Bronchial epithelial cell (primary cell): ENCODE measurements around the gene DENND2A. TPM values are rescaled to one million over a fixed set of nuclear protein-coding genes. Genes with fewer than 3 reads are reported as not detected.

ENCODE experiments used
- DNase-seq: peaks from one replicate; pipeline ENCODE4 v3.0.0-alpha.2; 2010; ENCODE audit warnings: low read depth
- FAIRE-seq: peaks from 2 replicates; lab custom pipeline; 2011; peaks lifted over from hg19 to GRCh38; lab: Jason Lieb, UNC
- H3K27me3 ChIP-seq: 2 replicates; pipeline ENCODE4 v1.5.1; 2011; ENCODE audit warnings: low read length; ENCODE audit not compliant: control insufficient read depth, insufficient read depth
- H3K36me3 ChIP-seq: 2 replicates; pipeline ENCODE4 v1.5.1; 2011; ENCODE audit warnings: low read length; ENCODE audit not compliant: control insufficient read depth, insufficient read depth
- H3K4me3 ChIP-seq: 2 replicates; pipeline ENCODE4 v1.5.1; 2011; ENCODE audit warnings: mild to moderate bottlenecking, low read depth, low read length, control low read depth
- total RNA-seq: library from RNA; depleted of rRNA; stranded (reverse); fragments of >200 nt; gene quantifications from 2 replicates; pipeline ENCODE4 v1.2.1, GENCODE V29; 2014
- TF ChIP-seq, protein P1 (sequence below): IDR thresholded peaks from 2 replicates; pipeline ENCODE4 v1.5.1; 2011; ENCODE audit warnings: mild to moderate bottlenecking, moderate library complexity, low read length, control low read depth, inconsistent platforms; ENCODE audit not compliant: insufficient read depth, severe bottlenecking

The DENND2A gene
- total RNA-seq, 1 donor from 2014 or later: 0.26 TPM

DNA sequence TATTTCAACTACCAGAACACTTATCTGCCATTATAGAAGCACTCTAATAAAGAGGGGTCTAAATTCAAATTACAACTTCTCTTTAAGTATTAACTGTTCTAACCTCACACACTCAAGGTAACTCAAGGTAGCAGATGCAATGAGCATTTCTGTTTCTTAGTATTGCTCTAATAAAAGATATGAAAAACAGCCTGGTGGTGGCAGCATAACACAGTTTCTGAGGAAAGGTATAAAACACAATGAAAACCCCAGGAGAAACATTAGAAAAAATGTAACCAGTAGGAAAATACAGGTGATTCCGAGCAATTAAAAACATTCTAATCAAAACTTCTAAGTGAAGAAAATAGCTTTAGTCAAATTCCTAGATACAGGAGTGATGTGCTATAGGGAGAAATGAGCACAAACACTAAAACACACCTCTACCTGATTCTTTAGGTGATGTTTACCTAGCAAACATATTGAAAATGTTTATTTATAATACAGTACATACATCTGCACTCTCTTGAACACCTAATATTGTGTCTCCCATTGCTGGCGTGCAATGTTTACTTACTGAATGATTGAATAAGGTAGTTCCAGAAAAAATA lies 164.8 kb downstream of the DENND2A start:
- TF ChIP-seq, protein P1, sequence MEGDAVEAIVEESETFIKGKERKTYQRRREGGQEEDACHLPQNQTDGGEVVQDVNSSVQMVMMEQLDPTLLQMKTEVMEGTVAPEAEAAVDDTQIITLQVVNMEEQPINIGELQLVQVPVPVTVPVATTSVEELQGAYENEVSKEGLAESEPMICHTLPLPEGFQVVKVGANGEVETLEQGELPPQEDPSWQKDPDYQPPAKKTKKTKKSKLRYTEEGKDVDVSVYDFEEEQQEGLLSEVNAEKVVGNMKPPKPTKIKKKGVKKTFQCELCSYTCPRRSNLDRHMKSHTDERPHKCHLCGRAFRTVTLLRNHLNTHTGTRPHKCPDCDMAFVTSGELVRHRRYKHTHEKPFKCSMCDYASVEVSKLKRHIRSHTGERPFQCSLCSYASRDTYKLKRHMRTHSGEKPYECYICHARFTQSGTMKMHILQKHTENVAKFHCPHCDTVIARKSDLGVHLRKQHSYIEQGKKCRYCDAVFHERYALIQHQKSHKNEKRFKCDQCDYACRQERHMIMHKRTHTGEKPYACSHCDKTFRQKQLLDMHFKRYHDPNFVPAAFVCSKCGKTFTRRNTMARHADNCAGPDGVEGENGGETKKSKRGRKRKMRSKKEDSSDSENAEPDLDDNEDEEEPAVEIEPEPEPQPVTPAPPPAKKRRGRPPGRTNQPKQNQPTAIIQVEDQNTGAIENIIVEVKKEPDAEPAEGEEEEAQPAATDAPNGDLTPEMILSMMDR: peak; percentile 36
- FAIRE-seq: no peak
- no peak overlapping the region for H3K4me3 ChIP-seq
- no peaks in the 10 kb centered on the region for H3K27me3 ChIP-seq
- peaks cover 1% of the 10 kb centered on the region for H3K36me3 ChIP-seq
- DNase-seq: peak; percentile 56

Other genes starting within 250 kb of the DENND2A start
- 43.9 and 58.7 TPM in 2 replicates for gene SLC37A3, start 242.3 kb downstream of the DENND2A start, total RNA-seq
- not detected in 2 replicates for gene RAB19, start 236.8 kb downstream of the DENND2A start, total RNA-seq
- gene MKRN1, start 161.3 kb downstream of the DENND2A start, total RNA-seq: 93.6 and 99.5 TPM in 2 replicates
- gene ADCK2, start 32.1 kb upstream of the DENND2A start, total RNA-seq: 74.2 and 100 TPM in 2 replicates
- 99.5 and 123 TPM in 2 replicates for gene NDUFB2, start 55.9 kb upstream of the DENND2A start, total RNA-seq